Measurements from ENCODE around the gene MASP2. TPM values are rescaled to one million over a fixed set of nuclear protein-coding genes. Genes with fewer than 3 reads are reported as not detected.

The MASP2 gene
- total and polyA plus RNA-seq, 9 of the 15 experiments (the other 6 are each of a cell fraction or from before 2014, with no cell fraction given) = 0.01 to 0.23 (median 0.06) TPM; not detected in 3

GRCh38 chr1:11059968-11060830 lies 13.2 kb upstream of the MASP2 start, which contains the start of gene SRM (continued):
- TF ChIP-seq CHAMP1 (IDR thresholded peaks at IDR 0.05) (no peak), ZNF224 (CRISPR knock-in tag; IDR thresholded peaks at IDR 0.05) (no peak), MYNN (IDR thresholded peaks at IDR 0.05) (no peak), MYNN (CRISPR knock-in tag; IDR thresholded peaks at IDR 0.05) (no peak), ZNF174 (CRISPR knock-in tag; IDR thresholded peaks at IDR 0.05) (no peak), IRF1 (CRISPR knock-in tag; IDR thresholded peaks at IDR 0.05; ENCODE audit: borderline replicate concordance) (no peak), RFX7 (CRISPR knock-in tag; IDR thresholded peaks at IDR 0.05) (no peak), HDAC6 (IDR thresholded peaks at IDR 0.05; ENCODE audit: low read depth, low read length) (no peak), ATF3 (IDR thresholded peaks at IDR 0.05) (no peak), ATF3 (CRISPR knock-in tag; conservative IDR thresholded peaks at IDR 0.05) (no peak), FOXJ3 (CRISPR knock-in tag; IDR thresholded peaks at IDR 0.05) (no peak), TCF3 (CRISPR knock-in tag; IDR thresholded peaks at IDR 0.05) (no peak), FOXA1 (IDR thresholded peaks at IDR 0.05; ENCODE audit: borderline replicate concordance) (no peak), HNRNPH1 (optimal IDR thresholded peaks at IDR 0.05; ENCODE audit: low read depth, low read length) (no peak), KDM1A (IDR thresholded peaks at IDR 0.05) (no peak), MBD1 (CRISPR knock-in tag; IDR thresholded peaks at IDR 0.05) (no peak), ZKSCAN8 (CRISPR knock-in tag; IDR thresholded peaks at IDR 0.05) (no peak), DEAF1 (CRISPR knock-in tag; IDR thresholded peaks at IDR 0.05) (no peak), KAT7 (CRISPR knock-in tag; IDR thresholded peaks at IDR 0.05; ENCODE audit: borderline replicate concordance) (no peak)
